Loucy (cell line): ENCODE measurements around the gene MYO3B.

Experiments used
- H2AFZ ChIP-seq: fragments of 200-600 bp; sonication (generic); 2 replicates; pipeline ENCODE4 v1.6.0; 2016; ENCODE audit warnings: antibody characterized with exemption, mild to moderate bottlenecking, low read length, moderate library complexity
- H3F3A ChIP-seq: fragments of 200-600 bp; 2 replicates; pipeline ENCODE4 v1.6.0; 2016; ENCODE audit warnings: antibody characterized with exemption, low read depth, mild to moderate bottlenecking
- H3K27me3 ChIP-seq: fragments of 200-600 bp; sonication (generic); 2 replicates; pipeline ENCODE4 v1.6.1; 2014; ENCODE audit warnings: low read length, mild to moderate bottlenecking; ENCODE audit not compliant: insufficient read depth, poor library complexity, severe bottlenecking
- H3K36me3 ChIP-seq: fragments of 200-600 bp; sonication (generic); 2 replicates; pipeline ENCODE4 v1.6.1; 2016; ENCODE audit warnings: low read length; ENCODE audit not compliant: insufficient read depth
- H3K4me1 ChIP-seq: fragments of 200-600 bp; sonication (generic); 2 replicates; pipeline ENCODE4 v1.5.1; 2014; ENCODE audit warnings: low read length, mild to moderate bottlenecking; ENCODE audit not compliant: insufficient read depth, poor library complexity, severe bottlenecking
- H3K4me2 ChIP-seq: fragments of 200-600 bp; sonication (generic); 2 replicates; pipeline ENCODE4 v1.6.0; 2014; ENCODE audit warnings: antibody characterized with exemption, low read length, low read depth, mild to moderate bottlenecking; ENCODE audit not compliant: poor library complexity, severe bottlenecking
- H3K4me3 ChIP-seq: fragments of 200-600 bp; sonication (generic); 2 replicates; pipeline ENCODE4 v1.5.1; 2014; ENCODE audit warnings: low read length, mild to moderate bottlenecking, mixed read lengths; ENCODE audit not compliant: poor library complexity, severe bottlenecking
- H3K79me2 ChIP-seq: fragments of 200-600 bp; sonication (generic); 2 replicates; pipeline ENCODE4 v1.6.1; 2014; ENCODE audit warnings: low read length; ENCODE audit not compliant: insufficient read depth
- H3K9ac ChIP-seq: fragments of 200-600 bp; sonication (generic); 2 replicates; pipeline ENCODE4 v1.6.0; 2014; ENCODE audit warnings: mild to moderate bottlenecking, low read depth, low read length, moderate library complexity; ENCODE audit not compliant: poor library complexity, severe bottlenecking
- H3K9me2 ChIP-seq: fragments of 200-600 bp; sonication (generic); replicated peaks from 2 replicates; pipeline ENCODE4 v1.6.1; 2016; ENCODE audit warnings: low read depth, low read length, mixed read lengths
- H3K9me3 ChIP-seq: fragments of 200-600 bp; sonication (generic); 2 replicates; pipeline ENCODE4 v1.6.1; 2014; ENCODE audit warnings: mild to moderate bottlenecking, antibody characterized with exemption, low read length, low read depth; ENCODE audit not compliant: insufficient read depth
- H4K20me1 ChIP-seq: fragments of 200-600 bp; sonication (generic); 2 replicates; pipeline ENCODE4 v1.6.0; 2014; ENCODE audit warnings: antibody characterized with exemption, low read length, mild to moderate bottlenecking; ENCODE audit not compliant: insufficient read depth, poor library complexity, severe bottlenecking
- EZH2phosphoT487 ChIP-seq: fragments of 200-600 bp; IDR thresholded peaks from 2 replicates; pipeline ENCODE4 v1.6.1; 2018; ENCODE audit warnings: antibody characterized with exemption, mild to moderate bottlenecking, moderate library complexity, borderline replicate concordance
- TF ChIP-seq, protein P1 (sequence below): fragments of 200-600 bp; sonication (generic); conservative IDR thresholded peaks from 2 replicates; pipeline ENCODE4 v1.5.1; 2014; ENCODE audit warnings: mild to moderate bottlenecking, antibody characterized with exemption, low read length

Gene MYO3B

DNA sequence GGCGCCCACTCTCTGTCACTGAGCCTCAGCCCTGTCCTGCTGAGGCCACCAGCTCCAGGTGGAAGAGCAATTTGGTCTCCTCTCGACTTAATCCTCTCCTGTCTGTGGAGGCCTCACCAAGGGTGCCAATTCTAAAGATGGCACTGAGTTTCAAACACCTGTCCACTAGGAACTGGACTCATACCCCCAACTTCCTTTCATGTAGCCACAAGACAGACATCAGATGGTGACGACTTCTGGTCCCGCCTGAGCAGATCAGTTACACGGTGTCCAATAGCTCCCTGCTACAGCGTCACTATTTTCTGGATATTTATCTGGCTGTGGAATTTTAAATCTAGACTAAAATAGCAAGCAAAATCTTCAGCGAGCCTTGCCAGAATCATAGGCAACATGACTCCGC lies 512.7 kb downstream of the MYO3B start:
- peak overlapping the region; percentile 25; the same call in 1 of the 2 replicates for H2AFZ ChIP-seq
- H3K9me3 ChIP-seq: no peaks in the 10 kb centered on the region
- H3K9ac ChIP-seq: no peak overlapping the region
- H4K20me1 ChIP-seq: no peaks in the 10 kb centered on the region
- no peaks in the 10 kb centered on the region for H3F3A ChIP-seq
- peaks cover 21% of the 10 kb centered on the region for H3K4me1 ChIP-seq
- no peak overlapping the region for H3K4me2 ChIP-seq
- no peaks in the 10 kb centered on the region for H3K27me3 ChIP-seq
- H3K36me3 ChIP-seq: no peaks in the 10 kb centered on the region
- no peak overlapping the region for H3K4me3 ChIP-seq
- H3K9me2 ChIP-seq: no peaks in the 10 kb centered on the region
- TF ChIP-seq EZH2phosphoT487: no peak
- TF ChIP-seq, protein P1, sequence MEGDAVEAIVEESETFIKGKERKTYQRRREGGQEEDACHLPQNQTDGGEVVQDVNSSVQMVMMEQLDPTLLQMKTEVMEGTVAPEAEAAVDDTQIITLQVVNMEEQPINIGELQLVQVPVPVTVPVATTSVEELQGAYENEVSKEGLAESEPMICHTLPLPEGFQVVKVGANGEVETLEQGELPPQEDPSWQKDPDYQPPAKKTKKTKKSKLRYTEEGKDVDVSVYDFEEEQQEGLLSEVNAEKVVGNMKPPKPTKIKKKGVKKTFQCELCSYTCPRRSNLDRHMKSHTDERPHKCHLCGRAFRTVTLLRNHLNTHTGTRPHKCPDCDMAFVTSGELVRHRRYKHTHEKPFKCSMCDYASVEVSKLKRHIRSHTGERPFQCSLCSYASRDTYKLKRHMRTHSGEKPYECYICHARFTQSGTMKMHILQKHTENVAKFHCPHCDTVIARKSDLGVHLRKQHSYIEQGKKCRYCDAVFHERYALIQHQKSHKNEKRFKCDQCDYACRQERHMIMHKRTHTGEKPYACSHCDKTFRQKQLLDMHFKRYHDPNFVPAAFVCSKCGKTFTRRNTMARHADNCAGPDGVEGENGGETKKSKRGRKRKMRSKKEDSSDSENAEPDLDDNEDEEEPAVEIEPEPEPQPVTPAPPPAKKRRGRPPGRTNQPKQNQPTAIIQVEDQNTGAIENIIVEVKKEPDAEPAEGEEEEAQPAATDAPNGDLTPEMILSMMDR: no peak
- H3K79me2 ChIP-seq: no peaks in the 10 kb centered on the region

DNA sequence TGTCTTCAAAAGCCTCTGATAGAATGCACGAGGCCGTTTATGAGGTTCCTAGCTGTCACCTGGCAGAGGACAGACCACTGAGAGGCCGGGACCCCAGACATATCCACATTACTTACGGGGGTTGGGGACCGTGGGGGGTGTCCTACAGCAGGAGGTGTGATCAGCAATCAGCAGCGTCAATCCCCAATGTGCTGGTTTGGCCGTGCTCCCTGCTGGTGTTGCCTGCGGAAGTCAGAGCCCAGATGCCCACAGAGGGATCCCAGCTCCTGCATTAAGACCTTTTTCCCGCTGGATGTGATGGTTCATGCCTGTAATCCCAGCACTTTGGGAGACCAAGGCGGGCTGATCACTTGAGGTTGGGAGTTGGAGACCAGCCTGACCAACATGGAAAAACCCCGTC lies 516.4 kb downstream of the MYO3B start:
- peaks cover 21% of the 10 kb centered on the region for H3K4me1 ChIP-seq
- H3K9me3 ChIP-seq: no peaks in the 10 kb centered on the region
- TF ChIP-seq, protein P1: no peak
- no peak for TF ChIP-seq EZH2phosphoT487
- no peaks in the 10 kb centered on the region for H3K27me3 ChIP-seq
- H3K4me3 ChIP-seq: no peak overlapping the region
- no peaks in the 10 kb centered on the region for H4K20me1 ChIP-seq
- no peaks in the 10 kb centered on the region for H3K36me3 ChIP-seq
- no peak overlapping the region for H2AFZ ChIP-seq
- no peak overlapping the region for H3K4me2 ChIP-seq
- no peaks in the 10 kb centered on the region for H3F3A ChIP-seq
- H3K79me2 ChIP-seq: no peaks in the 10 kb centered on the region
- no peaks in the 10 kb centered on the region for H3K9me2 ChIP-seq
- H3K9ac ChIP-seq: no peak overlapping the region

DNA sequence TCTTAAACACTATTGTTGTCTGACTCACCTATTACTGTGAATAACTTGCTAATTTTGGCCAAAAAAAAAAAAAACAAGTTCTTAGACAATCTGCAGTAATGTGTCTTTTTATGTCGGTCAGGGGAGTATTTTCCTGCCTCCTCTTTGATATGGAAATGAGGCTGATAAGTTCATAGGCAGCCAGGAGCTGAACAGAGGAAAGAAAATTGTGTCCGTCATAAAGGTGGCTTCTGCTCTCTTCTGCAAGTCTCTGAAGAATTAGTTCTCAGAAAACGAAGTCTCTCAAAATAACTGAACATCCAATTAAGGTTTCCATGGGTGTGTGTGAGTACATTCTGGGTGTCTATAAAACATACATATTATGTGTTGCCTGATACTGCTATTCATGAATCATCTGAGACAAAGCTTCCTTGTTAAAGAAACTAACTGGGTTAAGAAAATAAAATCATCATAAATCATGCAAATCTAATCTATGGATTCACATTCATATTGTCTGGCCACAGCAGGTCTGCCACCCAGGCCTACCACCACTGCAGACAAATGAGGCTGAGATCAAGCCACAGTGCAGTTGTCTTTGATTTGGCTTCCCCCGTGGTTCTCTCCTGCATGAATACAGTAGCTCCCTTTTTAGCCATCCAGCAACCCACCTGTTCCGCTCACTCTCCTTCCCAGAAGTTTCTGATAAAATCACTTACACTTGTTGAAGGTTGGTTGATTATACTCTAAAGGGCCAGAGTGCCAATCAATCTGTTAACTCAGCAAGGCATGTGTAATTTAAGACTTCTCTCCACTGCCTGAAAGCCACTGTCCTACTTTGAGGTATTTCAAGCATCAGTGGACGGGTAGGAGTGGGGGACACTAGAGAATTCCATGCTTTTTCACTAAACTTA lies 517.8 kb downstream of the MYO3B start:
- H2AFZ ChIP-seq: no peak overlapping the region
- no peaks in the 10 kb centered on the region for H3K27me3 ChIP-seq
- H3K4me2 ChIP-seq: peak overlapping the region; percentile 5
- H3K9ac ChIP-seq: no peak overlapping the region
- H3K4me1 ChIP-seq: peaks cover 17% of the 10 kb centered on the region
- H3K36me3 ChIP-seq: no peaks in the 10 kb centered on the region
- TF ChIP-seq, protein P1: no peak
- TF ChIP-seq EZH2phosphoT487: no peak
- no peaks in the 10 kb centered on the region for H3K79me2 ChIP-seq
- H3K9me3 ChIP-seq: no peaks in the 10 kb centered on the region
- no peaks in the 10 kb centered on the region for H3F3A ChIP-seq
- no peaks in the 10 kb centered on the region for H3K9me2 ChIP-seq
- no peak overlapping the region for H3K4me3 ChIP-seq
- no peaks in the 10 kb centered on the region for H4K20me1 ChIP-seq
